GM23338 (cell line): Measurements from ENCODE around the gene MME.

Experiments used
- EZH2 ChIP-seq: fragments of 200-600 bp; sonication (generic); IDR thresholded peaks from one replicate; pipeline ENCODE4 v1.8.0; 2017; ENCODE audit warnings: antibody characterized with exemption, mild to moderate bottlenecking, low read depth; ENCODE audit not compliant: unreplicated experiment
- JUNB ChIP-seq: IDR thresholded peaks from one replicate; pipeline ENCODE4 v1.6.1; 2016; ENCODE audit warnings: antibody characterized with exemption; ENCODE audit not compliant: unreplicated experiment
- POLR2AphosphoS5 ChIP-seq: IDR thresholded peaks from 2 replicates; pipeline ENCODE4 v1.6.1; 2016; ENCODE audit warnings: antibody characterized with exemption, low read depth
- REST ChIP-seq: IDR thresholded peaks from one replicate; pipeline ENCODE4 v1.6.1; 2018; ENCODE audit warnings: antibody characterized with exemption; ENCODE audit not compliant: unreplicated experiment
- ZNF114 ChIP-seq: fragments of 250-450 bp; sonication (Bioruptor Pico); IDR thresholded peaks from 2 replicates; pipeline ENCODE4 v1.5.0; 2020; ENCODE audit warnings: mild to moderate bottlenecking, moderate library complexity
- TF ChIP-seq, protein P1 (sequence below), 2 experiments: fragments of 200-600 bp in 1 of 2; sonication (generic) in 1 of 2; conservative IDR thresholded peaks; 2 replicates each; pipeline versions ENCODE4 v1.5.1 to v1.6.1; 2016 to 2017; ENCODE audit warnings: antibody characterized with exemption in 2 of 2, low read depth in 2 of 2, mild to moderate bottlenecking in 2 of 2, moderate library complexity in 1 of 2

- TF ChIP-seq, protein P1, sequence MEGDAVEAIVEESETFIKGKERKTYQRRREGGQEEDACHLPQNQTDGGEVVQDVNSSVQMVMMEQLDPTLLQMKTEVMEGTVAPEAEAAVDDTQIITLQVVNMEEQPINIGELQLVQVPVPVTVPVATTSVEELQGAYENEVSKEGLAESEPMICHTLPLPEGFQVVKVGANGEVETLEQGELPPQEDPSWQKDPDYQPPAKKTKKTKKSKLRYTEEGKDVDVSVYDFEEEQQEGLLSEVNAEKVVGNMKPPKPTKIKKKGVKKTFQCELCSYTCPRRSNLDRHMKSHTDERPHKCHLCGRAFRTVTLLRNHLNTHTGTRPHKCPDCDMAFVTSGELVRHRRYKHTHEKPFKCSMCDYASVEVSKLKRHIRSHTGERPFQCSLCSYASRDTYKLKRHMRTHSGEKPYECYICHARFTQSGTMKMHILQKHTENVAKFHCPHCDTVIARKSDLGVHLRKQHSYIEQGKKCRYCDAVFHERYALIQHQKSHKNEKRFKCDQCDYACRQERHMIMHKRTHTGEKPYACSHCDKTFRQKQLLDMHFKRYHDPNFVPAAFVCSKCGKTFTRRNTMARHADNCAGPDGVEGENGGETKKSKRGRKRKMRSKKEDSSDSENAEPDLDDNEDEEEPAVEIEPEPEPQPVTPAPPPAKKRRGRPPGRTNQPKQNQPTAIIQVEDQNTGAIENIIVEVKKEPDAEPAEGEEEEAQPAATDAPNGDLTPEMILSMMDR (conservative IDR thresholded peaks at IDR 0.05; ENCODE audit: low read depth in 2 of 2) = no peak
- no peak for TF ChIP-seq EZH2
- no peak for TF ChIP-seq POLR2AphosphoS5
- TF ChIP-seq REST = no peak
- no peak for TF ChIP-seq ZNF114 (CRISPR knock-in tag)
- TF ChIP-seq JUNB = no peak
These were observed 26.4 kb upstream of the MME start for GRCh38 chr3:155053756-155054155.
